CD4-positive, alpha-beta T cell treated with Interleukin-17A for 4 hours (primary cell): ENCODE results near the gene ADAT2.
A peak's percentile ranks its signal among the peaks of the same experiment; 100 is the strongest.

Experiments used
- DNase-seq: peaks from one replicate; pipeline ENCODE4 v3.0.0-alpha.2; 2020; ENCODE audit warnings: mixed read lengths

ADAT2 gene

DNA sequence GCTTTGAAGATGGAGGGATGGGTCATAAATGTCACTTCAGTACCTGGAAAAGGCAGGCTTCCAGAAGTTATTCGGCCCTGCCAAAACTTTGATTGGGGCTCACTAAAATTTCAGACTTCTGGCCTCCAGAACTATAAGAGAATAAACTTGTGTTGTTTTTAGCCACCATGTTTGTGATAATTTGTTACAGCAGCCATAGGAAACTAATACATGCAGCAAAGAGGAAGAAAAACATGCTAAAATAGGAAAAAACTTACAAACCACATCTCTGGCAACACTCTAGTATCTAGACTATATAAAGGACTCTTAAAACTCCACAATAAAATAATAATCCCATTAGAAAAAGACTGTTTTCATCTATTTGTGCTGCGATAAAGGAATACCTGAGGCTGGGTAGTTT, 9.5 kb downstream of the ADAT2 start:
- no peak for DNase-seq

DNA sequence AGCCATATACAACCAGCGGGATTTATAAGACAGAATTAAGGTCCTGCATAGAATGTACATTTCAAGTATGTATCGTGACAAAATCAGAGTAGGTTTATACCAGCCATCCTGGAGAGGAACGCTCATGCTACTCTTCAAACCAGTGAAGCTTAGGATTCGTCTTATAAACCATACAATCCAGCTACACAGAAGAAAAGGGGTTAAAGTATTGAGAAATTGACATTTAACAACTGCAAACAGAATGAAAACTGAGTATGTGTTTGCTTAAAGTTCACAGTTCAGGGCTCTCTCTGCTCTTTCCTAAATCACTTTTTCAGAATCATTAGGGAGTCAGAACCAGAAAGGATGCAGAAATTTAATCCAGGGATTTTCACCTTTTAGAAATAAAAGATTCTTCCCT, 17.9 kb downstream of the ADAT2 start:
- DNase-seq, result no peak

DNA sequence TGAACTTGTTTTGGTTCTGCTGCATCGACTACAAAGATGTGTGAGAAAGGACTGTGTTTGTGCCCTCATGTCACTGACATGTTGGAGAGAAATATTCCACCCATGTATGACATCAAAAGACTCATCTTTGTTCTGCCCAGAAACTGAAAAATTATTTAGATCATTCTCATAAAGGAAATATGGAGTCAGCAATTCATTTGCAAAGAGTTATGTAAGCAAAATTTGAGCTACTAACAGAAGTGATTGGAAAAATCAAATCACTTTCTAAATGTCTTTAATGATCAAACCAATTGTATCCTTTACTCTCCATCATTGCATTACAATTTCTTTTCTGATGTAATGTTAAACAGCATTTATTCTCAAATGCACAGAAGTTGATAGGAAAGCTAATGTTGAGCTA, 19.3 kb downstream of the ADAT2 start:
- DNase-seq, result no peak

DNA sequence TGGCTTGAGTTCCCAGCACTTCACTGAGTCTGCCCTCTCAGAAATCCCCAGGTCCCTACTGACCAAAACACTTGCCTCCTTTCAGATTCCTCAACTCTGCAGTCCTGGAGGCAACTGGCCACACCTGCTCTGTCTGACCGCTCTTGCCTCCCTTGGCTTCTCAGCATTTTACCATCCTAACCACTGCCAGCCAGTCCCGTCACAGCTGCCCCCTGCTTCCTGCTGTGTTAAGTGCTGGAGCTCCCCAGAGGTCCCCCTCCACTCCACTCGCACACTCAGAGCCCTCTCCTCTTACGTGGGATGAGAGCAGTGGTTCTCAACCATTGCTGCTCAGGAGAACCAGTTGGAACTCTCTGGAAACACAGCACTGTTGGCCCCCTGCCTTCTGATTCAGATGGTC, 20.5 kb downstream of the ADAT2 start:
- no peak for DNase-seq

GRCh38 chr6:143427109-143427817, 23.2 kb downstream of the ADAT2 start:
- DNase-seq, result peak; percentile 77

- no peak for DNase-seq
Observed at GRCh38 chr6:143426026-143426425, 24.5 kb downstream of the ADAT2 start.

GRCh38 chr6:143419526-143419925, 31.0 kb downstream of the ADAT2 start:
- no peak for DNase-seq

- DNase-seq, result no peak
Observed at GRCh38 chr6:143414769-143415168, 35.7 kb downstream of the ADAT2 start.

DNA sequence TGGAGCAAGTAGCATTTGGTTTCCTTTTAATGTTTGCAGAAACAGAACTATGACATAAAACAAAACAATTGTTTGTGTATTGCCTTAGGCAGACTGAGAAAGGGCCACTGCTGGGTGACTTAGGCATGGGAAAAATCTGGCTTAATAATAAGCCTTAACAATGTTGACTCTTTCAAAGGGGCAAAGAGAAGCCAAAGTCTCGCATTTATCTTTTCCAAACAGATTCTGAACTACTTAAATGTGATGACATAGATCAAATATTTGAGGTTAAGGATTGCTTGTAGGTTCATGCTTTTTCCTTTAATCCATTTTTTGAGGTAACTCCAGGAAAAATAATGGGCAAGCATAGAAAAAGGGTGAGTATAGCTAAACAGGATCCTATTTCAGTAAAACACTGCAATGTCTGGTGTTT, 39.6 kb downstream of the ADAT2 start:
- no peak for DNase-seq

GRCh38 chr6:143408787-143409162, 41.7 kb downstream of the ADAT2 start:
- DNase-seq, result no peak

DNA sequence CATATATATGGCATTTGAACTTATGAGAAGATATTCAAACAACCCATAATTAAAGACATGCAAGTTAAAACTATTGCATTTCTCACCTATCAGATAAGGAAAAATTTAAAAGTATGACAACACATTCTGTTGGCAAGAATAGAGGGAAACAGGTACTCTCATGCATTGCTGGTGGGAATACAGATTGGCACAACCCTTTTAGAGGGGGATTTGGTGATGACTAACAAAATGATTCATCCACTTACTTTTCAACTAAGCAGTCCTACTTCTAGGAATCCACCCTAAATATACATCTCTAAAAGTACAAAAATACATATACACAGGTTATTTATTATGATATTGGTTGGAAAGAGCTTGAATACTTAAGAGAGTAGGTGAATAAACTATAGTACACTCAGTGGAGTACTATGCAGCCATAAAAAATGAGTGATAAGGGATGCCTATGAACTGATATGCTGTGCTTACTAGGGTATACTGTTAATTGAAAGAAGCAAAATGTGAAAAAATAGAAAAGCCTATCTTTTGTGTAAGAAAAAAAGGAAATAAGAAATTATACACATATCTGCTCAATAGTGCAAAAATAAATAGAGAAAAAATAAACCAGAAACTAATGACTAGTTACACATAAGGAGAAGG, 42.2 kb downstream of the ADAT2 start:
- DNase-seq, result no peak

DNA sequence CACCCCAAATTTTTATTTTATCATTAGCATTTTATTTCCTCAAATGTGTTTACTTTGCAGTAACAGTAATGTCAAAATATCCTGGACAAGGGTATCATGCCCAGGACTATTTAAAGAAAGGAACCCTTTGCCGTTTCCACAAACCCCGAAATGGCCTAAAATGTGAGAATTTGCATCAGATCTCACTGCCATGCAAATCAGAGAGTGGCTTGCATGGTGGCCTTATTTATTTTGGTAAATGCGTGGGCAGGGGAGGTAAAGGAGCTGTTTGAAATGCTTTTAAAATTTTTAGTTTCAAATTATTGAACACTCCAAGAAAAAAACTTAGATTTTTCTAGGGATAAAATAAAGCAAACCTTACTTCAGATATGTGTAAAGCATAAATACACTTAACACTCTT, 43.8 kb downstream of the ADAT2 start:
- DNase-seq, result no peak

DNA sequence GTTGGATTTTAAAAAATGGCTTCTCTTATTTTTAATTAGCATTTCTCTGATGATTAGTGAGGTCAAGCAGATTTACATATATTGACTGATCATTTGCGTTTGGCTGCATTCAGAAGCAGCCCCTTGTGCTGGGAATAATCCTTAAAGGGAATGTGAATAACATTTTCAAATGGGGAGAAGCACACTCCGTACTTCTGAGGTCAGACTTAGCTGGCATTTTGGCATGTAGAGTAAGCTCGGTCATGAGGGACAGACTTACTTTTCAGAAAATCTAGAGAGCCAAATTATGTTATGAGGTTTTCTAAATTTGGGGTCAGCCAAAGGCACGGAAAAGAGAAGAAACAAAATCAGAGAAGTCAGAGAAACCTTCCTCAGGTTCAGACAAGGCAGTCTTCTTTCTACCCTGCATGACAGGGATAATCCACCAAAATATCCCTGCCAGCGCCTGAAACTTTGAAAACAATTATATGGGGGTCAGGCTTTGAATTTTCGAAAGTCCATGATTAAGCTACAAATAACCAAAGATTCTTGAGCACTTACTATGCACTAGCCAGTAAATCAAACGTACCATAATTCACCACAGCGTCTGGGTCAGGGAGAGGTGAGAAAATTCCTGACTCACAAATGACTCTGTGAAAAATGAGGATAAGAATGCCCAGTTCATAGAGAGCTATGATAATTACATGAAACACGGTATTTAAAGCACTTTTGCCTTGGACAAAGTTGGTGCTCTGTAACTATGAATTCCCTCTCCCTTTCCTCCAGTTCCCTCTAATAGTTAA, 44.9 kb downstream of the ADAT2 start:
- no peak for DNase-seq

DNA sequence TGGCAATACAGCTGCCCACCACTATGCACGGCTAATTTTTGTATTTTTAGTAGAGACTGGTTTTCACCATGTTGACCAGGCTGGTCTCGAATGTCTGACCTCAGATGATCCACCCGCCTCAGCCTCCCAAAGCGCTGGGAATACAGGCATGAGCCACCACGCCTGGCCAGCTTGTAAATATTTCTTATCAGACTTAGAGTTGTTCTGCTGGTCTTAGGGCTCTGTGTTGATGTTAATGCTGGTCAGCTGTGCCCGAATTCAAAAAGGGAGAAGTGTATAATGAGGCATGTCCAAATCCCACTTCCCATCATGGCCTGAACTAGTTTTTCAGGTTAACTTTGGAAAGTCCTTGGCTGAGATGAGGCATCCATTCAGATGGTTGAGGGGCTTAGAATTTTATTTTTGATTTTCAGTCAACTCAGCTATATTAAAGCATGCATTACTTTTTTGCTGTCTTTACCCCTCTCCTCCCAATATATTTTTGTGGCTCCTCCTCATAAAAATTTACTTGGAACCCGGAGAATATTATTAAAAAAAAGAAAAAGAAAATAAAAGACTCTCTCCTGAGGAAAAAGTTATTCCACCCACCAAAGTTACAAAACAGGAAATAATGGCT, 47.7 kb downstream of the ADAT2 start:
- DNase-seq, result no peak

GRCh38 chr6:143401636-143402370, 48.7 kb downstream of the ADAT2 start:
- DNase-seq, result no peak

DNA sequence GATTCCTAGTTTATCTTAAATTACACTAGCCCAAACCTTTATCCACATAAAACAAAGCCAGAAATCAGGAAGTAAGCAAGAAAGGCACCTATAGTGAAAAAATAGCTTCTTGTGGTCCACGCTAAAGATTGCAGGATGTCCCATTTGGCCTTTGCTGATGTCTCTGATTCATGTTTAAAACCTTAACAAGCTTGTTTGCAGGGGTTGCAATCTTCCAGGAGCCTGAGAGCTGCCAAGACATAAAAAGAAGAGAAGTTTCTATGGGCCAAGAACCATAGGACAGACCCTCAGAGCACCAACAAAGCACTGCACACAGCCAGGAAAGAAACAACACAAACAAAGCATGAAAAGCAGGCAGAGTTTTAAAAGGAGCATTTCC, 49.4 kb downstream of the ADAT2 start:
- no peak for DNase-seq

GRCh38 chr6:143400258-143401067, 50.0 kb downstream of the ADAT2 start:
- DNase-seq, result peak; percentile 9

DNA sequence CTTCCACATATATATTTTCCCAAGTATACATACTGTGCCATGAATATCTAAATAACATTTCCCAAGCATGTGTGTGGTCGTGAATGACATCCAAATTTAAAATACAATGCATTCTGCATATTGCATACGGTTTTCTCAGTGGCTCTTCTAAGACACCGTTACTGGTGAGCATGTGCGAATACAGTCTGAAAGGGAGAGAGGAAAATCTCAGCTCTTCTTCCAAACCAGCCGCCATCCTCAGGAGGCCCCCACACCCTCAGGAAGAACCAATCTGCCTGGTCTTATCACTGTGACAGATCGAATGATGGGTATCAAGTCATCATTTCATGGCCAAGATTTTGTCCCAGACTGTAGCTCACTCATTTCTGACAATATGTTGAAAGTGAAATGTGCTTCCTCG, 50.7 kb downstream of the ADAT2 start:
- no peak for DNase-seq

GRCh38 chr6:143399176-143399575, 51.3 kb downstream of the ADAT2 start:
- DNase-seq, result no peak

- peak; percentile 8 for DNase-seq
Observed at GRCh38 chr6:143397227-143398222, 53.0 kb downstream of the ADAT2 start.
